ENCODE measurements around the gene RAB11B.

- no peak for TF ChIP-seq CTCF (IDR thresholded peaks at IDR 0.05)
- no peak for TF ChIP-seq POLR2AphosphoS5 (IDR thresholded peaks at IDR 0.05; ENCODE audit: low read depth, low read length)
- no peak for TF ChIP-seq TCF7L2 (IDR thresholded peaks at IDR 0.05; ENCODE audit: low read depth, low read length)
These were observed 26.6 kb downstream of the RAB11B start for GRCh38 chr19:8416796-8417195.
